Kidney epithelial cell (primary cell): ENCODE measurements around the gene CES2. TPM values are rescaled to one million over a fixed set of nuclear protein-coding genes. Genes with fewer than 3 reads are reported as not detected.
"Not testable (repeated sequence)": the region's sequence is repeated elsewhere in the genome, so short reads cannot be mapped to it uniquely, and the experiment has no call there.

ENCODE experiments used
- DNase-seq: peaks from one replicate; pipeline ENCODE4 v3.0.0-alpha.2; 2010; ENCODE audit warnings: low read depth
- H3K27me3 ChIP-seq: 2 replicates; pipeline ENCODE4 v1.6.0; 2011; ENCODE audit warnings: low read length; ENCODE audit not compliant: control insufficient read depth, insufficient read depth
- H3K36me3 ChIP-seq: 2 replicates; pipeline ENCODE4 v1.5.1; 2011; ENCODE audit warnings: low read length; ENCODE audit not compliant: control insufficient read depth, insufficient read depth
- H3K4me3 ChIP-seq: 2 replicates; pipeline ENCODE4 v1.5.1; 2011; ENCODE audit warnings: low read depth, mild to moderate bottlenecking, control low read depth, low read length
- CTCF ChIP-seq: IDR thresholded peaks from 2 replicates; pipeline ENCODE4 v1.5.1; 2011; ENCODE audit warnings: mild to moderate bottlenecking, moderate library complexity, low read length, control low read depth, inconsistent platforms; ENCODE audit not compliant: insufficient read depth, poor library complexity, severe bottlenecking
- total RNA-seq: library from RNA; depleted of rRNA; stranded (reverse); fragments of >200 nt; gene quantifications from 2 replicates; pipeline ENCODE4 v1.2.3, GENCODE V29; 2015

CES2 gene
- total RNA-seq, 1 donor from 2014 or later = 48.0 TPM

GRCh38 chr16:66970775-66971720 lies 35.7 kb downstream of the CES2 start:
- no peak for DNase-seq
- no peak for TF ChIP-seq CTCF
- Histone ChIP-seq H3K4me3 (no peak overlapping the region), H3K27me3 (no peaks in the 10 kb centered on the region), H3K36me3 (no peaks in the 10 kb centered on the region)

GRCh38 chr16:66972983-66973382 lies 37.7 kb downstream of the CES2 start:
- H3K36me3 ChIP-seq = no peaks in the 10 kb centered on the region
- H3K27me3 ChIP-seq = no peaks in the 10 kb centered on the region
- no peak overlapping the region for H3K4me3 ChIP-seq
- no peak for DNase-seq
- TF ChIP-seq CTCF = no peak

- H3K27me3 ChIP-seq = no peaks in the 10 kb centered on the region
- DNase-seq = no peak
- no peaks in the 10 kb centered on the region for H3K36me3 ChIP-seq
- no peak for TF ChIP-seq CTCF
- no peak overlapping the region for H3K4me3 ChIP-seq
These were observed 38.4 kb downstream of the CES2 start for GRCh38 chr16:66973716-66974115.

- H3K36me3 ChIP-seq, H3K4me3 ChIP-seq, DNase-seq, H3K27me3 ChIP-seq: not testable (repeated sequence)
These were observed 39.0 kb downstream of the CES2 start for GRCh38 chr16:66974156-66974931.

- DNase-seq, H3K4me3 ChIP-seq, H3K36me3 ChIP-seq, H3K27me3 ChIP-seq: not testable (repeated sequence)
These were observed 39.6 kb downstream of the CES2 start for GRCh38 chr16:66974932-66975246.

- DNase-seq = no peak
- H3K27me3 ChIP-seq = no peaks in the 10 kb centered on the region
These were observed 40.1 kb downstream of the CES2 start for GRCh38 chr16:66975302-66975893.

More at GRCh38 chr16:66975302-66975893, 40.1 kb downstream of the CES2 start:
- Histone ChIP-seq H3K36me3 (no peaks in the 10 kb centered on the region), H3K4me3 (no peak overlapping the region)
- no peak for TF ChIP-seq CTCF
